SKM-1 (cell line): Measurements from ENCODE around the gene DCAKD.

ENCODE experiments used
- DNase-seq: peaks from one replicate; lab custom pipeline; 2025; ENCODE audit not compliant: unreplicated experiment; lab: John Stamatoyannopoulos, UW

The DCAKD gene

GRCh38 chr17:44977065-44977464 lies 74.4 kb downstream of the DCAKD start:
- no peak for DNase-seq

GRCh38 chr17:44976206-44976605 lies 75.2 kb downstream of the DCAKD start:
- DNase-seq = no peak
